HEK293 (cell line): ENCODE measurements around the gene ELF3.

Experiments used
- CTCF ChIP-seq: fragments of 450-650 bp; formaldehyde crosslinking; IDR thresholded peaks from 2 replicates; pipeline ENCODE4 v1.5.1; 2016; ENCODE audit warnings: missing biosample characterization, missing genetic modification characterization
- ZBTB21 ChIP-seq: fragments of 450-650 bp; formaldehyde crosslinking; IDR thresholded peaks from 2 replicates; pipeline ENCODE4 v1.5.1; 2017; ENCODE audit warnings: missing biosample characterization, missing genetic modification characterization
- ZNF18 ChIP-seq: fragments of 450-650 bp; formaldehyde crosslinking; IDR thresholded peaks from 2 replicates; pipeline ENCODE4 v1.5.1; 2016; ENCODE audit warnings: missing biosample characterization, missing genetic modification characterization
- ZNF280D ChIP-seq: fragments of 450-650 bp; formaldehyde crosslinking; IDR thresholded peaks from 2 replicates; pipeline ENCODE4 v1.5.1; 2016; ENCODE audit warnings: missing biosample characterization, missing genetic modification characterization
- ZNF362 ChIP-seq: fragments of 450-650 bp; formaldehyde crosslinking; IDR thresholded peaks from 2 replicates; pipeline ENCODE4 v1.5.1; 2016; ENCODE audit warnings: missing biosample characterization, missing genetic modification characterization
- ZNF624 ChIP-seq: fragments of 450-650 bp; formaldehyde crosslinking; IDR thresholded peaks from 2 replicates; pipeline ENCODE4 v1.5.1; 2017; ENCODE audit warnings: missing biosample characterization, missing genetic modification characterization

- no peak for TF ChIP-seq CTCF (tag by site-specific recombination)
- TF ChIP-seq ZNF362 (tag by site-specific recombination): no peak
- TF ChIP-seq ZNF280D: no peak
- TF ChIP-seq ZNF624 (tag by site-specific recombination): no peak
- TF ChIP-seq ZNF18 (tag by site-specific recombination): no peak
- TF ChIP-seq ZBTB21 (tag by site-specific recombination): no peak
These were observed 4.4 kb upstream of the ELF3 start for GRCh38 chr1:202005958-202006357.
